GM12878 (cell line): Measurements from ENCODE around the gene USF1. TPM values are rescaled to one million over a fixed set of nuclear protein-coding genes. Genes with fewer than 3 reads are reported as not detected.
A peak's percentile ranks its signal among the peaks of the same experiment; 100 is the strongest.

Experiments used
- RAD21 ChIP-seq: IDR thresholded peaks from 2 replicates; pipeline ENCODE4 v1.6.1; 2011; ENCODE audit warnings: mild to moderate bottlenecking, low read depth, low read length, moderate library complexity; ENCODE audit not compliant: insufficient read depth
- TCF12 ChIP-seq: IDR thresholded peaks from 2 replicates; pipeline ENCODE4 v1.6.1; 2011; ENCODE audit warnings: low read depth, mild to moderate bottlenecking, low read length
- YY1 ChIP-seq: IDR thresholded peaks from 2 replicates; pipeline ENCODE4 v1.6.1; 2011; ENCODE audit warnings: low read depth, mild to moderate bottlenecking, low read length
- ZNF217 ChIP-seq: fragments of 450-650 bp; IDR thresholded peaks from 2 replicates; pipeline ENCODE4 v1.6.1; 2017; ENCODE audit warnings: antibody characterized with exemption, mild to moderate bottlenecking
- ZNF384 ChIP-seq: IDR thresholded peaks from 2 replicates; pipeline ENCODE4 v1.6.1; 2012; ENCODE audit warnings: low read depth, mild to moderate bottlenecking, low read length, improper control_type of control experiment, borderline replicate concordance
- polyA plus RNA-seq, 11 experiments: library from polyadenylated mRNA; depleted of rRNA in 4 of 11; unstranded in 6 of 11; stranded (reverse) in 5 of 11; fragments of >200 nt; fragmentation: Nextera tagmentation in 4 of 11; fragmentation: Illumina TruSeq in 1 of 11; extraction: Ambion mirVana in 4 of 11; extraction: Trizol in 1 of 11; gene quantifications; 1 replicate in 1 of 11; 2 replicates in 10 of 11; pipeline versions ENCODE4 v1.2.1 to v1.2.3, GENCODE V29; 2011 to 2016; ENCODE audit warnings: inconsistent platforms in 2 of 11, missing spikeins in 2 of 11, low read depth in 1 of 11
- total RNA-seq, 4 experiments: library from RNA; depleted of rRNA in 3 of 4; stranded (reverse); fragments of >200 nt in 3 of 4; fragmentation: Illumina TruSeq in 1 of 4; extraction: Trizol in 1 of 4; gene quantifications; 2 replicates each; pipeline versions ENCODE4 v1.2.1 to v1.2.3, GENCODE V29; 2013 to 2021
- TF ChIP-seq, protein P1 (sequence below): fragments of 450-650 bp; formaldehyde crosslinking; IDR thresholded peaks from 2 replicates; pipeline ENCODE4 v1.4.0; 2020; ENCODE audit warnings: mild to moderate bottlenecking, moderate library complexity
- TF ChIP-seq, protein P2 (sequence below): fragments of 450-650 bp; IDR thresholded peaks from 2 replicates; pipeline ENCODE4 v1.6.1; 2017; ENCODE audit warnings: mild to moderate bottlenecking, moderate library complexity

The USF1 gene
- total and polyA plus RNA-seq, 10 of the 15 experiments (the other 5 are each of a cell fraction or from before 2014, with no cell fraction given): 9.4 to 92.1 (median 53.5) TPM

DNA sequence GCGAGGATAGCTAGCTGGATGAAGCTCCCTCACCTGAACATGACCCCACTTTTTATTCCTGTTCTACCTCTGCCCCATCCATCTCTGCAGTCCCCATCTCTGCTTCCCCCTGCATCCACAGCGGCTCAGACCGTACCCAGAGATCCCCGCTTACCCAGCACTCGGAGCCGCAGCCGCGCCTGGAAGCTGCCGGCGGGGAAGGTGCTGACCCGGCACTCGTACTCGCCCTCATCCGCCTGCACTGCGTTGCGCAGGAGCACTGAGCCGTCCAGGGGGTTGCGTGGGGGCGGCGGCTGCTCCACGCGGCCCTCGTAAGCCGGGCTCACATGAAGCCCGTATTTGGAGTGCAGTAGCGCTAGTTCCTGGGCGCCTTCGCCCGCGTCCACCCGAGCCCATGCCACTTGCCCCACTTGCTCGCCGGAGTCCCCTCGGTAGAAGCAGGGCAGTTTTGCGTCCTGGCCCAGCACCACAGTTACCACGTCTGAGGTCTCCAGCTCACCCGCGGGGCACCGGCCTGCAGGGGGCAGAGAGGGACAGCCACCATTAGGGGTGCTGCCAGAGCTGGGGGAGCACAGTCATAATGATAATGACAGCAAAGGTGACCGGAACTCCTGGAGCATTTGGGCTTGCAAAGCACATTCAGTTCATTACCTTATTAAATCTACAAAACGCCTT is 33.8 kb upstream of the USF1 start (continued):
- TF ChIP-seq, protein P1, sequence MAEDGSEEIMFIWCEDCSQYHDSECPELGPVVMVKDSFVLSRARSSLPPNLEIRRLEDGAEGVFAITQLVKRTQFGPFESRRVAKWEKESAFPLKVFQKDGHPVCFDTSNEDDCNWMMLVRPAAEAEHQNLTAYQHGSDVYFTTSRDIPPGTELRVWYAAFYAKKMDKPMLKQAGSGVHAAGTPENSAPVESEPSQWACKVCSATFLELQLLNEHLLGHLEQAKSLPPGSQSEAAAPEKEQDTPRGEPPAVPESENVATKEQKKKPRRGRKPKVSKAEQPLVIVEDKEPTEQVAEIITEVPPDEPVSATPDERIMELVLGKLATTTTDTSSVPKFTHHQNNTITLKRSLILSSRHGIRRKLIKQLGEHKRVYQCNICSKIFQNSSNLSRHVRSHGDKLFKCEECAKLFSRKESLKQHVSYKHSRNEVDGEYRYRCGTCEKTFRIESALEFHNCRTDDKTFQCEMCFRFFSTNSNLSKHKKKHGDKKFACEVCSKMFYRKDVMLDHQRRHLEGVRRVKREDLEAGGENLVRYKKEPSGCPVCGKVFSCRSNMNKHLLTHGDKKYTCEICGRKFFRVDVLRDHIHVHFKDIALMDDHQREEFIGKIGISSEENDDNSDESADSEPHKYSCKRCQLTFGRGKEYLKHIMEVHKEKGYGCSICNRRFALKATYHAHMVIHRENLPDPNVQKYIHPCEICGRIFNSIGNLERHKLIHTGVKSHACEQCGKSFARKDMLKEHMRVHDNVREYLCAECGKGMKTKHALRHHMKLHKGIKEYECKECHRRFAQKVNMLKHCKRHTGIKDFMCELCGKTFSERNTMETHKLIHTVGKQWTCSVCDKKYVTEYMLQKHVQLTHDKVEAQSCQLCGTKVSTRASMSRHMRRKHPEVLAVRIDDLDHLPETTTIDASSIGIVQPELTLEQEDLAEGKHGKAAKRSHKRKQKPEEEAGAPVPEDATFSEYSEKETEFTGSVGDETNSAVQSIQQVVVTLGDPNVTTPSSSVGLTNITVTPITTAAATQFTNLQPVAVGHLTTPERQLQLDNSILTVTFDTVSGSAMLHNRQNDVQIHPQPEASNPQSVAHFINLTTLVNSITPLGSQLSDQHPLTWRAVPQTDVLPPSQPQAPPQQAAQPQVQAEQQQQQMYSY (CRISPR knock-in tag): no peak
- TF ChIP-seq TCF12 (no peak), YY1 (no peak), RAD21 (0 out of 2 replicates have a peak, but pooled peaks have one; percentile 9), ZNF384 (no peak), ZNF217 (no peak)
- TF ChIP-seq, protein P2, sequence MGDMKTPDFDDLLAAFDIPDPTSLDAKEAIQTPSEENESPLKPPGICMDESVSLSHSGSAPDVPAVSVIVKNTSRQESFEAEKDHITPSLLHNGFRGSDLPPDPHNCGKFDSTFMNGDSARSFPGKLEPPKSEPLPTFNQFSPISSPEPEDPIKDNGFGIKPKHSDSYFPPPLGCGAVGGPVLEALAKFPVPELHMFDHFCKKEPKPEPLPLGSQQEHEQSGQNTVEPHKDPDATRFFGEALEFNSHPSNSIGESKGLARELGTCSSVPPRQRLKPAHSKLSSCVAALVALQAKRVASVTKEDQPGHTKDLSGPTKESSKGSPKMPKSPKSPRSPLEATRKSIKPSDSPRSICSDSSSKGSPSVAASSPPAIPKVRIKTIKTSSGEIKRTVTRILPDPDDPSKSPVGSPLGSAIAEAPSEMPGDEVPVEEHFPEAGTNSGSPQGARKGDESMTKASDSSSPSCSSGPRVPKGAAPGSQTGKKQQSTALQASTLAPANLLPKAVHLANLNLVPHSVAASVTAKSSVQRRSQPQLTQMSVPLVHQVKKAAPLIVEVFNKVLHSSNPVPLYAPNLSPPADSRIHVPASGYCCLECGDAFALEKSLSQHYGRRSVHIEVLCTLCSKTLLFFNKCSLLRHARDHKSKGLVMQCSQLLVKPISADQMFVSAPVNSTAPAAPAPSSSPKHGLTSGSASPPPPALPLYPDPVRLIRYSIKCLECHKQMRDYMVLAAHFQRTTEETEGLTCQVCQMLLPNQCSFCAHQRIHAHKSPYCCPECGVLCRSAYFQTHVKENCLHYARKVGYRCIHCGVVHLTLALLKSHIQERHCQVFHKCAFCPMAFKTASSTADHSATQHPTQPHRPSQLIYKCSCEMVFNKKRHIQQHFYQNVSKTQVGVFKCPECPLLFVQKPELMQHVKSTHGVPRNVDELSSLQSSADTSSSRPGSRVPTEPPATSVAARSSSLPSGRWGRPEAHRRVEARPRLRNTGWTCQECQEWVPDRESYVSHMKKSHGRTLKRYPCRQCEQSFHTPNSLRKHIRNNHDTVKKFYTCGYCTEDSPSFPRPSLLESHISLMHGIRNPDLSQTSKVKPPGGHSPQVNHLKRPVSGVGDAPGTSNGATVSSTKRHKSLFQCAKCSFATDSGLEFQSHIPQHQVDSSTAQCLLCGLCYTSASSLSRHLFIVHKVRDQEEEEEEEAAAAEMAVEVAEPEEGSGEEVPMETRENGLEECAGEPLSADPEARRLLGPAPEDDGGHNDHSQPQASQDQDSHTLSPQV: no peak
